Mesendoderm (in vitro differentiated cells): ENCODE measurements around the gene DYNC1I1.

Experiments used
- DNase-seq: peaks from one replicate; pipeline ENCODE4 v3.0.0; 2013
- H2AK5ac ChIP-seq: 2 replicates; pipeline ENCODE4 v1.6.1; 2013; ENCODE audit warnings: low read length, inconsistent platforms
- H2BK120ac ChIP-seq: 2 replicates; pipeline ENCODE4 v1.6.1; 2013; ENCODE audit warnings: low read depth, mild to moderate bottlenecking, low read length, moderate library complexity, mixed read lengths
- H2BK15ac ChIP-seq: replicated peaks from 2 replicates; pipeline ENCODE4 v1.6.1; 2013; ENCODE audit warnings: low read depth, mild to moderate bottlenecking, moderate library complexity
- H2BK5ac ChIP-seq: 2 replicates; pipeline ENCODE4 v1.6.1; 2013; ENCODE audit warnings: low read length, inconsistent platforms
- H3K18ac ChIP-seq: 2 replicates; pipeline ENCODE4 v1.6.1; 2013; ENCODE audit warnings: mild to moderate bottlenecking, low read length, mixed read lengths
- H3K23ac ChIP-seq: one replicate; pipeline ENCODE4 v1.6.1; 2013; ENCODE audit warnings: low read length
- H3K27ac ChIP-seq: 2 replicates; pipeline ENCODE4 v1.5.1; 2013; ENCODE audit warnings: low read depth, mild to moderate bottlenecking, inconsistent platforms, low read length, moderate library complexity
- H3K27me3 ChIP-seq: 2 replicates; pipeline ENCODE4 v1.6.1; 2013; ENCODE audit warnings: low read length, control low read depth, mild to moderate bottlenecking, inconsistent platforms; ENCODE audit not compliant: insufficient read depth, poor library complexity
- H3K36me3 ChIP-seq: 2 replicates; pipeline ENCODE4 v1.6.1; 2013; ENCODE audit warnings: low read length, inconsistent platforms; ENCODE audit not compliant: control insufficient read depth, insufficient read depth
- H3K4ac ChIP-seq: one replicate; pipeline ENCODE4 v1.6.1; 2013; ENCODE audit warnings: low read depth, mild to moderate bottlenecking, low read length, moderate library complexity
- H3K4me1 ChIP-seq: 2 replicates; pipeline ENCODE4 v1.6.1; 2013; ENCODE audit warnings: low read depth, low read length, inconsistent platforms; ENCODE audit not compliant: control insufficient read depth
- H3K4me2 ChIP-seq: 2 replicates; pipeline ENCODE4 v1.6.1; 2013; ENCODE audit warnings: low read length
- H3K4me3 ChIP-seq: 2 replicates; pipeline ENCODE4 v1.5.1; 2013; ENCODE audit warnings: mild to moderate bottlenecking, low read length
- H3K56ac ChIP-seq: one replicate; pipeline ENCODE4 v1.6.1; 2013; ENCODE audit warnings: low read length
- H3K79me1 ChIP-seq: 2 replicates; pipeline ENCODE4 v1.6.1; 2013; ENCODE audit warnings: low read length, inconsistent platforms
- H3K79me2 ChIP-seq: 2 replicates; pipeline ENCODE4 v1.6.1; 2013; ENCODE audit warnings: mild to moderate bottlenecking, low read length; ENCODE audit not compliant: control insufficient read depth, insufficient read depth
- H3K9ac ChIP-seq: 2 replicates; pipeline ENCODE4 v1.6.1; 2013; ENCODE audit warnings: low read length, inconsistent platforms
- H4K5ac ChIP-seq: one replicate; pipeline ENCODE4 v1.6.1; 2013; ENCODE audit warnings: low read length
- H4K8ac ChIP-seq: one replicate; pipeline ENCODE4 v1.6.1; 2013; ENCODE audit warnings: low read depth, mild to moderate bottlenecking, control low read depth, low read length, moderate library complexity
- WGBS: extraction: QIAGEN DNeasy Blood & Tissue Kit; methylation state at CpG from one replicate; pipeline ENCODE4 v1.1.7; 2013; ENCODE audit warnings: low lambda C conversion rate, missing lambda C conversion rate; ENCODE audit not compliant: insufficient coverage; ENCODE audit errors: extremely low coverage; 5-methylcytosine and 5-hydroxymethylcytosine counted together

The DYNC1I1 gene

DNA sequence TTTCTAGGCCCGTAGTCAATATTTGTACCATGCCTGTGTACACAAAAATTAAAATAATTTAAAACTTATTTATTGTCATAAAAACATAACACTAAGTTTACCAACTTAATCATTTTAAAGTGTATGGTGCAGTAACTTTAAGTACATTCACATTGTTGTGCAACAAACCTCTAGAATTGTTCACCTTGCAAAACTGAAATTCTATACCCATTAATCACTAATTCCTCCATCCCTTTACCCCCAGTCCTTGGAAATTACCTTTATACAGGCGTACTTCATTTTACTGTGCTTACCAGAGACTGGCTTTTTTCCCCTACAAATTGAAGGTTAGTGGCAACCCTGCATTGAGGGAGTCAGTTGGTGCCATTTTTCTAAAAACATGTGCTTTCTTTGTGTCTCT lies 6.3 kb upstream of the DYNC1I1 start:
- Histone ChIP-seq H2BK15ac (no peak overlapping the region), H2BK120ac (no peak overlapping the region), H3K4me1 (no peaks in the 10 kb centered on the region), H3K27ac (no peak overlapping the region), H3K4ac (no peak overlapping the region), H4K8ac (no peak overlapping the region), H3K23ac (no peak overlapping the region), H3K79me1 (no peaks in the 10 kb centered on the region), H3K36me3 (no peaks in the 10 kb centered on the region), H2AK5ac (no peak overlapping the region), H3K4me2 (no peak overlapping the region), H3K4me3 (no peak overlapping the region), H3K18ac (no peak overlapping the region), H3K56ac (no peak overlapping the region), H2BK5ac (no peak overlapping the region), H3K9ac (no peak overlapping the region), H3K79me2 (no peaks in the 10 kb centered on the region), H3K27me3 (no peaks in the 10 kb centered on the region), H4K5ac (no peak overlapping the region)
- no peak for DNase-seq
- WGBS: no CpG with 5 or more reads among the region's 2 CpGs

- Histone ChIP-seq H3K79me1 (no peaks in the 10 kb centered on the region), H3K4ac (no peak overlapping the region), H4K8ac (no peak overlapping the region), H2BK15ac (no peak overlapping the region), H2BK5ac (no peak overlapping the region), H2BK120ac (no peak overlapping the region), H3K4me2 (no peak overlapping the region), H3K56ac (no peak overlapping the region), H3K27me3 (no peaks in the 10 kb centered on the region), H3K36me3 (no peaks in the 10 kb centered on the region), H3K4me1 (no peaks in the 10 kb centered on the region), H3K79me2 (no peaks in the 10 kb centered on the region), H3K23ac (no peak overlapping the region), H3K9ac (no peak overlapping the region), H2AK5ac (no peak overlapping the region), H3K27ac (no peak overlapping the region), H3K4me3 (no peak overlapping the region), H4K5ac (no peak overlapping the region), H3K18ac (no peak overlapping the region)
- no peak for DNase-seq
- no CpG with 5 or more reads among the region's 1 CpG for whole genome bisulfite sequencing
Measured at GRCh38 chr7:95766657-95767056, 5.7 kb upstream of the DYNC1I1 start.

DNA sequence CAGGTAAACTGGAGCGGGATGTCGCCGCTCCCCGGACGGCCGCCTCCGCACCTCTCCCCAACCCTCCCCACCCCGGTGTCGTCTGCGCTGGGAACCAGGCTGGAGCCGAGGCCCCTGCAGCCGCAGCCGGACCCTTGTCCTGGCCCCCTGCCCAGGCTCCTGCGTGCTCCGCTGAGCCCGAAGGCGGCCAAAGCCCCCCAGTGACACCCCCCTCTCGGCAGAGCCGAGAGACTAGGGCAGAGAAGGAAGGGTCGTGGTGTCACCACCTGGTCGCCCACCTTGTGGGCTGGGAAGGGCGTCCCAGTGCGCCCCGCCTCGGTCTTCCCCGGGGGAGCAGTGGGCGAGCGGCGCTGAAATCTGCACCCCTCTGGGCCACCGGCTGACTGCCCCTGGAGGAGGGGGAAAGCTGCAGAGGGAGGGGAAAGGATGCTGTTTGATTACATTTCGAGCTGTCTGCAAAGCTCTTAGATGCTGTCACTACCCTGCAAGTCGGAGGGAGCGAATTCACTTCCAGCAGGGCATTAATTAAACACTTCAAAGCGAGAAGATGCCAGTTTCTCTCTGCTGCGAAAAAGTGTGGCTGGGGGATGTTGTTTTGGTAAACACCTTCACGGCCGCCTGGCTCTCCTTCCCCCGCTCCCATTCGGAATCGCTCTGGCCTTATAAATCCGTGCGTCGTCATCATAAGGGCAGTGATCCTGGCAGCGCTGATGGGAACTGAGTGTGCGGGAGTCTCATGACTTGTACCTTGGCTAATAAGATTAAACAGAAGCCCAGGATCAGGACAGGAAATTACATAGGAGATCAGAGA lies 622 bp downstream of the DYNC1I1 start:
- H3K23ac ChIP-seq: no peak overlapping the region
- H3K4me2 ChIP-seq: peak overlapping the region; percentile 91
- no peak overlapping the region for H2AK5ac ChIP-seq
- H3K18ac ChIP-seq: no peak overlapping the region
- H2BK15ac ChIP-seq: no peak overlapping the region
- no peaks in the 10 kb centered on the region for H3K27me3 ChIP-seq
- no peak overlapping the region for H4K5ac ChIP-seq
- peak overlapping the region; percentile 59 for H3K56ac ChIP-seq
- no peak overlapping the region for H3K4ac ChIP-seq
- H2BK5ac ChIP-seq: no peak overlapping the region
- peak; percentile 61 for DNase-seq
- H3K4me3 ChIP-seq: peak overlapping the region; percentile 38
- H3K79me2 ChIP-seq: no peaks in the 10 kb centered on the region
- H3K27ac ChIP-seq: peak overlapping the region; percentile 4
- H3K36me3 ChIP-seq: no peaks in the 10 kb centered on the region
- H3K4me1 ChIP-seq: no peaks in the 10 kb centered on the region
- no peak overlapping the region for H2BK120ac ChIP-seq
- peak overlapping the region; percentile 51 for H3K9ac ChIP-seq
- no peaks in the 10 kb centered on the region for H3K79me1 ChIP-seq
- no peak overlapping the region for H4K8ac ChIP-seq
- no CpG with 5 or more reads among the region's 45 CpGs for WGBS

- no peak overlapping the region for H4K5ac ChIP-seq
- H3K27ac ChIP-seq: no peak overlapping the region
- no peak overlapping the region for H2BK15ac ChIP-seq
- H2BK120ac ChIP-seq: no peak overlapping the region
- no peak overlapping the region for H3K18ac ChIP-seq
- no peak overlapping the region for H3K4me3 ChIP-seq
- no peak overlapping the region for H3K4me2 ChIP-seq
- no peak overlapping the region for H3K56ac ChIP-seq
- no peak overlapping the region for H3K23ac ChIP-seq
- no peaks in the 10 kb centered on the region for H3K4me1 ChIP-seq
- no peaks in the 10 kb centered on the region for H3K27me3 ChIP-seq
- no peaks in the 10 kb centered on the region for H3K79me2 ChIP-seq
- no peak overlapping the region for H2BK5ac ChIP-seq
- H3K36me3 ChIP-seq: no peaks in the 10 kb centered on the region
- no peak for DNase-seq
- WGBS: no CpG with 5 or more reads among the region's 2 CpGs
- H2AK5ac ChIP-seq: no peak overlapping the region
- H3K4ac ChIP-seq: no peak overlapping the region
- no peaks in the 10 kb centered on the region for H3K79me1 ChIP-seq
- no peak overlapping the region for H3K9ac ChIP-seq
- H4K8ac ChIP-seq: no peak overlapping the region
Measured at GRCh38 chr7:95776561-95777185, 4.3 kb downstream of the DYNC1I1 start.

DNA sequence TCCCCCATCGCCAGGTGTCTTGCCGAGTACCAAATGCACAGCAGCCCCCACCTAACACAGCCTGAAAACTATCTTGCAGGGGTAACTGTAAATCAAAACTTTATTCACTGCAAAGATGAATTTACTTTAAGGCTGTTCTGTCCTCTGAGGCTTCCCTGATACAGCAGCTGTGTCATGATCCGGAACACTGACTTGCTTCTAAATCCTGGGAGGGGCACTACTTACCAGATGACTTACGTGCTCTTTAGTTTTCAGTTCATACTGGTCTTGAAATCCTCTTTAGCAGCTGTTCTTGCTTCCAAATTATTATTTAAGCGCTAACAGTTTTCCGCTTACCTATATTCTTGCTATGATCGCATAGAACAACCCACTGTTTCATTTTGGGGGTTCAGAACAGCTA lies 4.9 kb downstream of the DYNC1I1 start:
- H4K8ac ChIP-seq: no peak overlapping the region
- no peak overlapping the region for H4K5ac ChIP-seq
- no peak overlapping the region for H2BK120ac ChIP-seq
- no peak overlapping the region for H3K4me3 ChIP-seq
- H3K4me2 ChIP-seq: no peak overlapping the region
- no peaks in the 10 kb centered on the region for H3K4me1 ChIP-seq
- H3K4ac ChIP-seq: no peak overlapping the region
- H3K9ac ChIP-seq: no peak overlapping the region
- H3K27ac ChIP-seq: no peak overlapping the region
- no peaks in the 10 kb centered on the region for H3K79me1 ChIP-seq
- H3K18ac ChIP-seq: no peak overlapping the region
- no peak overlapping the region for H3K56ac ChIP-seq
- H2AK5ac ChIP-seq: no peak overlapping the region
- H3K36me3 ChIP-seq: no peaks in the 10 kb centered on the region
- no peaks in the 10 kb centered on the region for H3K79me2 ChIP-seq
- H2BK5ac ChIP-seq: no peak overlapping the region
- no peak overlapping the region for H2BK15ac ChIP-seq
- DNase-seq: no peak
- no CpG with 5 or more reads among the region's 7 CpGs for WGBS
- no peak overlapping the region for H3K23ac ChIP-seq
- no peaks in the 10 kb centered on the region for H3K27me3 ChIP-seq
